Hematopoietic multipotent progenitor cell treated with erythropoietin and hydrocortisone succinate and interleukin-3 and kit ligand, for 6 days (in vitro differentiated cells): ENCODE data around the gene CXorf65.

Experiments
- DNase-seq: peaks from one replicate; pipeline ENCODE4 v3.0.0-alpha.2; 2015

Gene CXorf65

GRCh38 chrX:71106427-71106826 lies at the start of gene CXorf65:
Gene CXorf65, minus strand, starts transcription at chrX:71106740. Its CDS starts 184 bp downstream, at chrX:71106556.
- peak; percentile 71 for DNase-seq

- no peak for DNase-seq
Observed at GRCh38 chrX:71154641-71155040, 48.1 kb upstream of the CXorf65 start.

GRCh38 chrX:71154196-71154595 lies 47.7 kb upstream of the CXorf65 start:
- no peak for DNase-seq

- no peak for DNase-seq
Observed at GRCh38 chrX:71151366-71151765, 44.8 kb upstream of the CXorf65 start.

- DNase-seq, result no peak
Observed at GRCh38 chrX:71148278-71148663, 41.7 kb upstream of the CXorf65 start.

- no peak for DNase-seq
Observed at GRCh38 chrX:71147496-71148277, 41.1 kb upstream of the CXorf65 start.

- DNase-seq, result no peak
Observed at GRCh38 chrX:71144651-71145050, 38.1 kb upstream of the CXorf65 start, which contains the start of gene NLGN3. Gene NLGN3, plus strand, starts transcription at chrX:71144841. Its CDS starts 2,909 bp downstream, at chrX:71147750.

- DNase-seq, result peak; percentile 35
Observed at GRCh38 chrX:71143508-71143907, 37.0 kb upstream of the CXorf65 start.

GRCh38 chrX:71140440-71140839 lies 33.9 kb upstream of the CXorf65 start:
- no peak for DNase-seq

- peak; percentile 87 for DNase-seq
Observed at GRCh38 chrX:71131510-71131909, 25.0 kb upstream of the CXorf65 start.

- DNase-seq, result peak; percentile 81
Observed at GRCh38 chrX:71128915-71129765, 22.6 kb upstream of the CXorf65 start.

- no peak for DNase-seq
Observed at GRCh38 chrX:71128166-71128833, 21.8 kb upstream of the CXorf65 start.

- peak; percentile 21 for DNase-seq
Observed at GRCh38 chrX:71118985-71119535, 12.5 kb upstream of the CXorf65 start.

GRCh38 chrX:71118032-71118984 lies 11.8 kb upstream of the CXorf65 start, which contains the start of gene MED12:
Gene MED12, plus strand, starts transcription at chrX:71118596. Its CDS starts 159 bp downstream, at chrX:71118755.
- DNase-seq, result peak; percentile 90

- no peak for DNase-seq
Observed at GRCh38 chrX:71117358-71117757, 10.8 kb upstream of the CXorf65 start.

GRCh38 chrX:71111921-71112431 lies 5.4 kb upstream of the CXorf65 start:
- peak; percentile 18 for DNase-seq

GRCh38 chrX:71111141-71111843 lies 4.8 kb upstream of the CXorf65 start, which contains the start of gene IL2RG:
Gene IL2RG, minus strand, starts transcription at chrX:71111577. Its CDS starts 38 bp downstream, at chrX:71111539.
- peak; percentile 76 for DNase-seq

- peak; percentile 29 for DNase-seq
Observed at GRCh38 chrX:71109051-71109450, 2.5 kb upstream of the CXorf65 start.

- peak; percentile 82 for DNase-seq
Observed at GRCh38 chrX:71107762-71108360, 1.3 kb upstream of the CXorf65 start.

GRCh38 chrX:71107245-71107644 lies 705 bp upstream of the CXorf65 start:
- no peak for DNase-seq
